GM18520 (cell line): ENCODE data around the gene HDAC4.

Source experiments
- ATAC-seq: cut with Tn5 transposase; IDR thresholded peaks from one replicate; pipeline ENCODE4 v1.9.1; 2021; ENCODE audit not compliant: unreplicated experiment

HDAC4 gene

GRCh38 chr2:239148495-239149200 lies 252.2 kb downstream of the HDAC4 start:
- ATAC-seq: no peak

GRCh38 chr2:239147376-239147775 lies 253.4 kb downstream of the HDAC4 start:
- no peak for ATAC-seq

GRCh38 chr2:239146741-239147181 lies 254.1 kb downstream of the HDAC4 start:
- ATAC-seq: no peak

GRCh38 chr2:239146011-239146641 lies 254.7 kb downstream of the HDAC4 start:
- no peak for ATAC-seq

- ATAC-seq: no peak
These were observed 255.2 kb downstream of the HDAC4 start for GRCh38 chr2:239145601-239146000.

GRCh38 chr2:239145106-239145505 lies 255.7 kb downstream of the HDAC4 start:
- no peak for ATAC-seq

GRCh38 chr2:239144713-239144999 lies 256.2 kb downstream of the HDAC4 start:
- no peak for ATAC-seq

- ATAC-seq: no peak
These were observed 256.7 kb downstream of the HDAC4 start for GRCh38 chr2:239143858-239144712.

GRCh38 chr2:239142806-239143205 lies 258.0 kb downstream of the HDAC4 start:
- ATAC-seq: no peak

- ATAC-seq: no peak
These were observed 258.5 kb downstream of the HDAC4 start for GRCh38 chr2:239142296-239142695.

- no peak for ATAC-seq
These were observed 259.6 kb downstream of the HDAC4 start for GRCh38 chr2:239141021-239141760.

GRCh38 chr2:239140346-239141020 lies 260.3 kb downstream of the HDAC4 start:
- no peak for ATAC-seq

- no peak for ATAC-seq
These were observed 261.3 kb downstream of the HDAC4 start for GRCh38 chr2:239139566-239139965.

- no peak for ATAC-seq
These were observed 261.7 kb downstream of the HDAC4 start for GRCh38 chr2:239139101-239139500.

GRCh38 chr2:239138610-239139009 lies 262.2 kb downstream of the HDAC4 start:
- no peak for ATAC-seq

GRCh38 chr2:239137898-239138283 lies 262.9 kb downstream of the HDAC4 start:
- no peak for ATAC-seq

GRCh38 chr2:239137165-239137897 lies 263.5 kb downstream of the HDAC4 start:
- ATAC-seq: no peak

- ATAC-seq: no peak
These were observed 264.1 kb downstream of the HDAC4 start for GRCh38 chr2:239136762-239137161.

GRCh38 chr2:239136203-239136602 lies 264.6 kb downstream of the HDAC4 start:
- no peak for ATAC-seq

- ATAC-seq: no peak
These were observed 265.3 kb downstream of the HDAC4 start for GRCh38 chr2:239135531-239135930.
